ENCODE measurements around the gene GPC6.
"Not testable (repeated sequence)": the region's sequence is repeated elsewhere in the genome, so short reads cannot be mapped to it uniquely, and the experiment has no call there.

Gene GPC6

DNA sequence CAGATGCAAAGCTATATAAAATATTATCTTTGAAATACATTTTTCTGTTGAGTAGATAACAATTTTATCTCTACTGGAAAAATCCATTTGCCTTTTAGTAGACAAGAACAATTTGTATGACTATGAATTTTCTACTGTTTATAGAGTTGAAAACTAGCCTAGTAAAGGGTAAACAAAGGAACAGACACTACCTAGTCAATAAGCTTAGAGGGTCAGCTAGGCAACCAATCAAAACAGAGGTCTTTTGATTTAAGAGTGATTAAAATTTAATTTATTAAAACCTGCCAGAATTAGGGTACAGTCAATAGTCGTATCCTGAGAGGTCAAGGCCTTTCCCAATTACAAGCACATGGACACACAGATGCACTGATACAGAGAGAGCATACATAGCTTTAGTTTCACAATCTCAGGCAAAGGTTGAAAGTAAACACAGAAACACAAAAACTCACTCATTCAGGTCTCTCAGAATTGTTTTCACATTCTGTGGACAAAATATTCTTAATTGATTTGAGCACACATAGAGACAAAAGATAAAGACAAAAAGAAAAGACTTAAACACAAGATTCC lies 24.5 kb upstream of the GPC6 start:
- Histone ChIP-seq H3K4me1 (ENCODE audit: control insufficient read depth, insufficient read depth, low read depth, low read length) (no peaks in the 10 kb centered on the region), H3K4me2 (ENCODE audit: low read length, poor library complexity, severe bottlenecking) (no peak overlapping the region), H2AK5ac (ENCODE audit: low read length, severe bottlenecking) (no peak overlapping the region), H4K91ac (ENCODE audit: low read length) (no peak overlapping the region), H3K4ac (ENCODE audit: low read depth in 1 of 2, low read length in 2 of 2) (no peak overlapping the region), H3K9ac (ENCODE audit: low read length) (no peak overlapping the region), H2AFZ (ENCODE audit: low read depth, low read length) (no peak overlapping the region), H2BK15ac (ENCODE audit: low read depth, poor library complexity, severe bottlenecking) (no peak overlapping the region), H3K27me3 (ENCODE audit: control insufficient read depth in 1 of 2, insufficient read depth in 1 of 2, low read length in 2 of 2) (no peaks in the 10 kb centered on the region), H3K36me3 (ENCODE audit: control insufficient read depth in 1 of 2, insufficient read depth in 2 of 2, low read depth in 1 of 2, low read length in 2 of 2) (no peaks in the 10 kb centered on the region), H3K18ac (ENCODE audit: low read depth in 1 of 2, low read length in 2 of 2) (no peak overlapping the region), H3K79me1 (replicated peaks; ENCODE audit: low read length, poor library complexity, severe bottlenecking) (no peaks in the 10 kb centered on the region), H3K14ac (ENCODE audit: low read length in 2 of 2) (no peak overlapping the region), H3K27ac (ENCODE audit: low read length, poor library complexity, severe bottlenecking) (no peak overlapping the region), H3K23ac (ENCODE audit: low read length in 2 of 2) (no peak overlapping the region), H2BK120ac (ENCODE audit: low read depth, low read length) (no peak overlapping the region), H3K9me3 (ENCODE audit: control insufficient read depth, low read length) (no peaks in the 10 kb centered on the region), H2BK12ac (ENCODE audit: low read length in 2 of 2) (no peak overlapping the region), H4K8ac (ENCODE audit: low read length) (no peak overlapping the region), H2BK5ac (ENCODE audit: low read depth, low read length, poor library complexity, severe bottlenecking) (no peak overlapping the region), H3K4me3 (ENCODE audit: insufficient read depth in 1 of 2, low read depth in 1 of 2, low read length in 2 of 2) (no peak overlapping the region)
- 71% methylated on average over 1 of the region's 1 CpG for WGBS
- no peak for DNase-seq

DNA sequence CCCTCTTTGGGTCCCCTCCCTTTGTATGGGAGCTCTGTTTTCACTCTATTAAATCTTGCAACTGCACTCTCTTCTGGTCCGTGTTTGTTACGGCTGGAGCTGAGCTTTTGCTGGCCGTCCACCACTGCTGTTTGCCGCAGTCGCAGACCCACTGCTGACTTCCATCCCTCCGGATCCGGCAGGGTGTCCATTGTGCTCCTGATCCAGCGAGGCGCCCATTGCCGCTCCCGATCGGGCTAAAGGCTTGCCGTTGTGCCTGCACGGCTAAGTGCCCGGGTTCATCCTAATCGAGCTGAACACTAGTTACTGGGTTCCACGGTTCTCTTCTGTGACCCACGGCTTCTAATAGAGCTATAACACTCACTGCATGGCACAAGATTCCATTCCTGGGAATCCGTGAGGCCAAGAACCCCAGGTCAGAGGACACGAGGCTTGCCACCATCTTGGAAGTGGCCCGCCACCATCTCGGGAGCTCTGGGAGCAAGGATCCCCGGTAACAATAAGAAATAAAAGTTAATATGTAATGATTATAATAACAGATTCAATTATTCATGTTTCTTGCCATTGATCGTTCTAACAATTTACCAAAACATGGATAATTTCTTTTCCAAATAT lies 19.7 kb upstream of the GPC6 start:
- H3K27me3 ChIP-seq (ENCODE audit: control insufficient read depth in 1 of 2, insufficient read depth in 1 of 2, low read length in 2 of 2); H2AFZ ChIP-seq (ENCODE audit: low read depth, low read length); H2BK15ac ChIP-seq (ENCODE audit: low read depth, poor library complexity, severe bottlenecking); H3K9me3 ChIP-seq (ENCODE audit: control insufficient read depth, low read length); H2BK120ac ChIP-seq (ENCODE audit: low read depth, low read length); H3K4me2 ChIP-seq (ENCODE audit: low read length, poor library complexity, severe bottlenecking); H3K4me1 ChIP-seq (ENCODE audit: control insufficient read depth, insufficient read depth, low read depth, low read length); H3K4me3 ChIP-seq (ENCODE audit: insufficient read depth in 1 of 2, low read depth in 1 of 2, low read length in 2 of 2); H2BK5ac ChIP-seq (ENCODE audit: low read depth, low read length, poor library complexity, severe bottlenecking); H3K14ac ChIP-seq (ENCODE audit: low read length in 2 of 2); H3K4ac ChIP-seq (ENCODE audit: low read depth in 1 of 2, low read length in 2 of 2); H3K18ac ChIP-seq (ENCODE audit: low read depth in 1 of 2, low read length in 2 of 2); H2BK12ac ChIP-seq (ENCODE audit: low read length in 2 of 2); H3K36me3 ChIP-seq (ENCODE audit: control insufficient read depth in 1 of 2, insufficient read depth in 2 of 2, low read depth in 1 of 2, low read length in 2 of 2); H3K27ac ChIP-seq (ENCODE audit: low read length, poor library complexity, severe bottlenecking); H4K8ac ChIP-seq (ENCODE audit: low read length); DNase-seq; H4K91ac ChIP-seq (ENCODE audit: low read length); H3K23ac ChIP-seq (ENCODE audit: low read length in 2 of 2); H3K9ac ChIP-seq (ENCODE audit: low read length); H3K79me1 ChIP-seq (replicated peaks; ENCODE audit: low read length, poor library complexity, severe bottlenecking); H2AK5ac ChIP-seq (ENCODE audit: low read length, severe bottlenecking): not testable (repeated sequence)
- 97% methylated on average over 20 of the region's 24 CpGs for WGBS

DNA sequence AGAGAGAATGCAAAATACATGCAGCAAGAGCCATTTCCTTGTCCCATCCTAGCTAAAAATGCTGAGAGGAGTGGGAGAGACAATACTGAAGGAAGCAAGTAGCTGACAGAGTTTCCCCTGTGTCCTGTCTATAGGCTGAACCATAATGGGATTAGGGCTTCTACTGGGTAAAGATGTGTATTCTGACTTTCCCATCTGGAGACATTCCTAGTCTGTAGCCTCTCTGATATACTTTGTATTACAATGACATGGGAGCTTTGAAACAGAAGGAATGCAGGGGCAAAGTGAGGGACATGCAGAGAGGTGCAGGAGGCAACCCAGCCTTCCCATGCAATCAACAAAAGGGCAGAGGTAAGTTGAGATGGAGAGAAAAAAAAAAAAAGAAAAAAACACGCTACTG lies 10.5 kb upstream of the GPC6 start:
- 94% methylated on average over 1 of the region's 1 CpG for WGBS
- H2BK5ac ChIP-seq (ENCODE audit: low read depth, low read length, poor library complexity, severe bottlenecking), result no peak overlapping the region
- no peaks in the 10 kb centered on the region for H3K27me3 ChIP-seq (ENCODE audit: control insufficient read depth in 1 of 2, insufficient read depth in 1 of 2, low read length in 2 of 2)
- H2AFZ ChIP-seq (ENCODE audit: low read depth, low read length), result no peak overlapping the region
- no peak overlapping the region for H3K27ac ChIP-seq (ENCODE audit: low read length, poor library complexity, severe bottlenecking)
- H3K4me2 ChIP-seq (ENCODE audit: low read length, poor library complexity, severe bottlenecking), result no peak overlapping the region
- H4K8ac ChIP-seq (ENCODE audit: low read length), result no peak overlapping the region
- no peaks in the 10 kb centered on the region for H3K79me1 ChIP-seq (replicated peaks; ENCODE audit: low read length, poor library complexity, severe bottlenecking)
- H3K4me3 ChIP-seq (ENCODE audit: insufficient read depth in 1 of 2, low read depth in 1 of 2, low read length in 2 of 2), result no peak overlapping the region
- no peak overlapping the region for H3K9ac ChIP-seq (ENCODE audit: low read length)
- no peak overlapping the region for H3K23ac ChIP-seq (ENCODE audit: low read length in 2 of 2)
- no peak for DNase-seq
- no peak overlapping the region for H3K18ac ChIP-seq (ENCODE audit: low read depth in 1 of 2, low read length in 2 of 2)
- no peak overlapping the region for H2BK12ac ChIP-seq (ENCODE audit: low read length in 2 of 2)
- no peak overlapping the region for H2AK5ac ChIP-seq (ENCODE audit: low read length, severe bottlenecking)
- H2BK15ac ChIP-seq (ENCODE audit: low read depth, poor library complexity, severe bottlenecking), result no peak overlapping the region
- H4K91ac ChIP-seq (ENCODE audit: low read length), result no peak overlapping the region
- H3K9me3 ChIP-seq (ENCODE audit: control insufficient read depth, low read length), result no peaks in the 10 kb centered on the region
- no peaks in the 10 kb centered on the region for H3K4me1 ChIP-seq (ENCODE audit: control insufficient read depth, insufficient read depth, low read depth, low read length)
- no peaks in the 10 kb centered on the region for H3K36me3 ChIP-seq (ENCODE audit: control insufficient read depth in 1 of 2, insufficient read depth in 2 of 2, low read depth in 1 of 2, low read length in 2 of 2)
- no peak overlapping the region for H3K14ac ChIP-seq (ENCODE audit: low read length in 2 of 2)
- H2BK120ac ChIP-seq (ENCODE audit: low read depth, low read length), result no peak overlapping the region
- no peak overlapping the region for H3K4ac ChIP-seq (ENCODE audit: low read depth in 1 of 2, low read length in 2 of 2)

DNA sequence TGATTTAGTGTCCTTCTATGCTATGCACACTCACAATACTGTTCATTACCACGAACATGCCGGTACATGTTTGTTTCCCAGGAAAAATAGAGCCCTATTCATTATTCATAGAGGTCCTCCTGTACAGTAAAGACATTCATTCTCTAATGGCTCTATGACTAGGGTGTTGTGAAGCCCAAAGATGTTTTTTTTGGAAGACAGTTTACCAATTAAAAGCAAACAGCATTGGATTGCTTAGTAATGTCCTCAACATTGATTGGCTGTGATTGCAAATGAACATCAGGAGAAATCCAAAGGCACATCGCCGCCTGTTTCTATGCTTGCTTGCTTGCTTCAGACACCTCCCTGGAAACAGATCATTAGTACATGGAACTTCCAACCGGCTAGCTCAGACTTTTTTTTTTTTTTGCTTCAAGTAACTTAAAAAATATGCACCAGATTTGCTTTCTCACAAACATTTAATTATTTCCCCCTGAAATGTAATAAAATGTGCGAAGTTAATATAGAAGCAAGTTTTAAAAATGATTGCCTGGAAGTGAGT lies 8.8 kb upstream of the GPC6 start:
- Histone ChIP-seq H2BK12ac (ENCODE audit: low read length in 2 of 2) (no peak overlapping the region), H3K14ac (ENCODE audit: low read length in 2 of 2) (no peak overlapping the region), H2BK5ac (ENCODE audit: low read depth, low read length, poor library complexity, severe bottlenecking) (no peak overlapping the region), H3K4me2 (ENCODE audit: low read length, poor library complexity, severe bottlenecking) (no peak overlapping the region), H2AFZ (ENCODE audit: low read depth, low read length) (no peak overlapping the region), H3K27me3 (ENCODE audit: control insufficient read depth in 1 of 2, insufficient read depth in 1 of 2, low read length in 2 of 2) (no peaks in the 10 kb centered on the region), H2BK120ac (ENCODE audit: low read depth, low read length) (no peak overlapping the region), H2AK5ac (ENCODE audit: low read length, severe bottlenecking) (no peak overlapping the region), H3K9me3 (ENCODE audit: control insufficient read depth, low read length) (no peaks in the 10 kb centered on the region), H3K4ac (ENCODE audit: low read depth in 1 of 2, low read length in 2 of 2) (no peak overlapping the region), H3K36me3 (ENCODE audit: control insufficient read depth in 1 of 2, insufficient read depth in 2 of 2, low read depth in 1 of 2, low read length in 2 of 2) (no peaks in the 10 kb centered on the region), H3K79me1 (replicated peaks; ENCODE audit: low read length, poor library complexity, severe bottlenecking) (no peaks in the 10 kb centered on the region), H3K27ac (ENCODE audit: low read length, poor library complexity, severe bottlenecking) (no peak overlapping the region), H3K4me3 (ENCODE audit: insufficient read depth in 1 of 2, low read depth in 1 of 2, low read length in 2 of 2) (peak overlapping the region in 1 of 2 experiments; percentile 5), H4K91ac (ENCODE audit: low read length) (no peak overlapping the region), H3K9ac (ENCODE audit: low read length) (peak overlapping the region; percentile 74), H3K4me1 (ENCODE audit: control insufficient read depth, insufficient read depth, low read depth, low read length) (no peaks in the 10 kb centered on the region), H2BK15ac (ENCODE audit: low read depth, poor library complexity, severe bottlenecking) (no peak overlapping the region), H3K18ac (ENCODE audit: low read depth in 1 of 2, low read length in 2 of 2) (no peak overlapping the region), H3K23ac (ENCODE audit: low read length in 2 of 2) (no peak overlapping the region), H4K8ac (ENCODE audit: low read length) (no peak overlapping the region)
- 76% methylated on average over 5 of the region's 6 CpGs for WGBS
- DNase-seq, result no peak

Measured in mesenchymal stem cell (in vitro differentiated cells and primary cell).